OCI-LY3 (cell line): ENCODE results near the gene GPC3.

Experiments used
- EZH2phosphoT487 ChIP-seq: fragments of 200-600 bp; shearing (Covaris generic); IDR thresholded peaks from 2 replicates; pipeline ENCODE4 v1.6.1; 2018; ENCODE audit warnings: antibody characterized with exemption, mixed run types, low read depth
- TF ChIP-seq, protein P1 (sequence below): fragments of 200-600, 300-600 bp; sonication (generic); IDR thresholded peaks from 2 replicates; pipeline ENCODE4 v1.5.1; 2014; ENCODE audit warnings: antibody characterized with exemption, low read length, low read depth

DNA sequence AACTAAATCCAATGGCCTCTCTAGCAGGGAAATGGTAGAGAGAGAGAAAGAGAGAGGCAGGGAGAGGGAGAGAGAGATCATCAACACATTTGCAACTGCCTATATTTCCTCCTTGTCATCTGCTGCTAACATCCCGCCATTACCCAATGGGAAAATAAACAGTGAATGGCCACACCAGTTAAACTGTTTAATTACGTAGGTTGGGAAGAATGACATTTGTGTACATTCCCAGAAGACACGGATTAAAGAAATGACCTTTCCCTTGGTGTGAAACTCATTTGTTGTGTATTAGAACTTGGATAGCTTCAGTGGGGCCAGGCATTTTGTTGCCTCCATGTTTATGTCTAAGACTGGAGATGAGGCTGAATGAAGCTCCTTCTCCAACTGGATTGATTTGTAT, 474.4 kb downstream of the GPC3 start:
- TF ChIP-seq, protein P1, sequence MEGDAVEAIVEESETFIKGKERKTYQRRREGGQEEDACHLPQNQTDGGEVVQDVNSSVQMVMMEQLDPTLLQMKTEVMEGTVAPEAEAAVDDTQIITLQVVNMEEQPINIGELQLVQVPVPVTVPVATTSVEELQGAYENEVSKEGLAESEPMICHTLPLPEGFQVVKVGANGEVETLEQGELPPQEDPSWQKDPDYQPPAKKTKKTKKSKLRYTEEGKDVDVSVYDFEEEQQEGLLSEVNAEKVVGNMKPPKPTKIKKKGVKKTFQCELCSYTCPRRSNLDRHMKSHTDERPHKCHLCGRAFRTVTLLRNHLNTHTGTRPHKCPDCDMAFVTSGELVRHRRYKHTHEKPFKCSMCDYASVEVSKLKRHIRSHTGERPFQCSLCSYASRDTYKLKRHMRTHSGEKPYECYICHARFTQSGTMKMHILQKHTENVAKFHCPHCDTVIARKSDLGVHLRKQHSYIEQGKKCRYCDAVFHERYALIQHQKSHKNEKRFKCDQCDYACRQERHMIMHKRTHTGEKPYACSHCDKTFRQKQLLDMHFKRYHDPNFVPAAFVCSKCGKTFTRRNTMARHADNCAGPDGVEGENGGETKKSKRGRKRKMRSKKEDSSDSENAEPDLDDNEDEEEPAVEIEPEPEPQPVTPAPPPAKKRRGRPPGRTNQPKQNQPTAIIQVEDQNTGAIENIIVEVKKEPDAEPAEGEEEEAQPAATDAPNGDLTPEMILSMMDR = no peak
- no peak for TF ChIP-seq EZH2phosphoT487
